SIG-M5 (cell line): Measurements from ENCODE around the gene AKT1S1.

Source experiments
- DNase-seq: peaks from one replicate; lab custom pipeline; 2025; lab: John Stamatoyannopoulos, UW

The AKT1S1 gene

GRCh38 chr19:49853852-49854377, 23.2 kb downstream of the AKT1S1 start:
- DNase-seq, result no peak

- no peak for DNase-seq
Measured at GRCh38 chr19:49852631-49853126, 24.5 kb downstream of the AKT1S1 start.

- no peak for DNase-seq
Measured at GRCh38 chr19:49851456-49852259, 25.5 kb downstream of the AKT1S1 start.

GRCh38 chr19:49850487-49851342, 26.4 kb downstream of the AKT1S1 start, which contains the start of gene PTOV1:
TSS of gene PTOV1 (plus strand) at chr19:49851159.
- peak; percentile 38 for DNase-seq

GRCh38 chr19:49850221-49850486, 27.0 kb downstream of the AKT1S1 start:
- DNase-seq, result no peak

- no peak for DNase-seq
Measured at GRCh38 chr19:49849433-49850220, 27.5 kb downstream of the AKT1S1 start.

GRCh38 chr19:49848938-49849337, 28.2 kb downstream of the AKT1S1 start:
- DNase-seq, result no peak

GRCh38 chr19:49847731-49848696, 29.1 kb downstream of the AKT1S1 start:
- peak; percentile 28 for DNase-seq

- DNase-seq, result no peak
Measured at GRCh38 chr19:49846408-49846807, 30.7 kb downstream of the AKT1S1 start.

- DNase-seq, result no peak
Measured at GRCh38 chr19:49845414-49845813, 31.7 kb downstream of the AKT1S1 start.

- peak; percentile 31 for DNase-seq
Measured at GRCh38 chr19:49844138-49845095, 32.7 kb downstream of the AKT1S1 start.

GRCh38 chr19:49843265-49843664, 33.9 kb downstream of the AKT1S1 start:
- no peak for DNase-seq

GRCh38 chr19:49840736-49841249, 36.4 kb downstream of the AKT1S1 start:
- DNase-seq, result no peak

- no peak for DNase-seq
Measured at GRCh38 chr19:49840321-49840720, 36.8 kb downstream of the AKT1S1 start.

GRCh38 chr19:49839713-49840112, 37.4 kb downstream of the AKT1S1 start:
- no peak for DNase-seq

- no peak for DNase-seq
Measured at GRCh38 chr19:49838885-49839588, 38.1 kb downstream of the AKT1S1 start.

- DNase-seq, result no peak
Measured at GRCh38 chr19:49837425-49837824, 39.7 kb downstream of the AKT1S1 start.

GRCh38 chr19:49837009-49837310, 40.2 kb downstream of the AKT1S1 start:
- no peak for DNase-seq
